AG04450 (cell line): ENCODE measurements around the gene GAL. TPM values are rescaled to one million over a fixed set of nuclear protein-coding genes. Genes with fewer than 3 reads are reported as not detected.

Source experiments
- CTCF ChIA-PET: fragments of 300-600, 350-600 bp; formaldehyde crosslinking; extraction: SDS; loops from one replicate; lab custom pipeline; 2022; ENCODE audit warnings: antibody characterized with exemption, inconsistent platforms; lab: Charles Lee
- POLR2A ChIA-PET: fragments of 350-600 bp; formaldehyde crosslinking; extraction: SDS; loops from one replicate; lab custom pipeline; 2021; ENCODE audit warnings: antibody characterized with exemption, inconsistent platforms; lab: Yijun Ruan, JAX
- DNase-seq: peaks from one replicate; pipeline ENCODE4 v3.0.0-alpha.2; 2011; ENCODE audit warnings: low read depth, low spot score
- H3K27ac ChIP-seq: one replicate; pipeline ENCODE4 v1.5.1; 2012; ENCODE audit warnings: low read depth, low read length, control low read depth
- H3K27me3 ChIP-seq: one replicate; pipeline ENCODE4 v1.6.0; 2012; ENCODE audit warnings: low read length; ENCODE audit not compliant: control insufficient read depth, insufficient read depth
- H3K4me3 ChIP-seq: 2 replicates; pipeline ENCODE4 v1.5.1; 2011; ENCODE audit warnings: mild to moderate bottlenecking, low read depth, low read length, control low read depth
- H3K9me3 ChIP-seq: 2 replicates; pipeline ENCODE4 v1.5.1; 2012; ENCODE audit warnings: low read length; ENCODE audit not compliant: control insufficient read depth, insufficient read depth
- CTCF ChIP-seq: IDR thresholded peaks from 2 replicates; pipeline ENCODE4 v1.5.1; 2011; ENCODE audit warnings: low read depth, low read length, control low read depth, inconsistent platforms
- polyA plus RNA-seq: library from polyadenylated mRNA; depleted of rRNA; stranded (reverse); fragments of >200 nt; gene quantifications from 2 replicates; pipeline ENCODE4 v1.2.3, GENCODE V29; 2011

The GAL gene
- polyA plus RNA-seq, 1 experiment: 1.9 TPM

- Histone ChIP-seq H3K4me3 (no peak overlapping the region), H3K27ac (no peak overlapping the region), H3K27me3 (peaks cover 33% of the 10 kb centered on the region), H3K9me3 (peaks cover 23% of the 10 kb centered on the region)
- POLR2A ChIA-PET: no interaction called here
- no peak for TF ChIP-seq CTCF
- DNase-seq: no peak
- CTCF ChIA-PET: no interaction called here
Measured at GRCh38 chr11:68663482-68664010, 20.8 kb upstream of the GAL start.

GRCh38 chr11:68664141-68664540, 20.2 kb upstream of the GAL start:
- CTCF ChIA-PET: interaction anchor here (0.6 kb wide), 1 partner anchor 94 kb away, joined by 3 read pairs; no protein-coding TSS in a partner anchor
- H3K27me3 ChIP-seq: peaks cover 37% of the 10 kb centered on the region
- POLR2A ChIA-PET: no interaction called here

GRCh38 chr11:68664906-68665305, 19.4 kb upstream of the GAL start:
- peaks cover 38% of the 10 kb centered on the region for H3K27me3 ChIP-seq
- peaks cover 24% of the 10 kb centered on the region for H3K9me3 ChIP-seq
- CTCF ChIA-PET: no interaction called here
- TF ChIP-seq CTCF: no peak
- H3K27ac ChIP-seq: no peak overlapping the region
- no peak for DNase-seq
- H3K4me3 ChIP-seq: no peak overlapping the region
- POLR2A ChIA-PET: no interaction called here

More at GRCh38 chr11:68664141-68664540, 20.2 kb upstream of the GAL start:
- Histone ChIP-seq H3K9me3 (peaks cover 23% of the 10 kb centered on the region), H3K27ac (no peak overlapping the region), H3K4me3 (no peak overlapping the region)
- DNase-seq: no peak
- TF ChIP-seq CTCF: no peak

- DNase-seq: no peak
- Histone ChIP-seq H3K9me3 (peaks cover 29% of the 10 kb centered on the region), H3K4me3 (no peak overlapping the region), H3K27me3 (peaks cover 39% of the 10 kb centered on the region), H3K27ac (no peak overlapping the region)
- no peak for TF ChIP-seq CTCF
- ChIA-PET CTCF (no interaction called here), POLR2A (interaction anchor here (0.7 kb wide), 1 partner anchor 382 kb away, joined by 3 read pairs; no protein-coding TSS in a partner anchor)
Measured at GRCh38 chr11:68665436-68665835, 18.9 kb upstream of the GAL start.

GRCh38 chr11:68666849-68667248, 17.5 kb upstream of the GAL start:
- DNase-seq: no peak
- no peak for TF ChIP-seq CTCF
- POLR2A ChIA-PET: no interaction called here

More at GRCh38 chr11:68666849-68667248, 17.5 kb upstream of the GAL start:
- Histone ChIP-seq H3K9me3 (peaks cover 23% of the 10 kb centered on the region), H3K27ac (no peak overlapping the region), H3K27me3 (peaks cover 31% of the 10 kb centered on the region), H3K4me3 (no peak overlapping the region)
- CTCF ChIA-PET: no interaction called here
